Skeletal muscle tissue (tissue), 4 donors: ENCODE results near the gene WDR70. TPM values are rescaled to one million over a fixed set of nuclear protein-coding genes. Genes with fewer than 3 reads are reported as not detected.
"Not testable (repeated sequence)": the region's sequence is repeated elsewhere in the genome, so short reads cannot be mapped to it uniquely, and the experiment has no call there.

Experiments
- H3K27ac ChIP-seq: one replicate; pipeline ENCODE4 v1.7.0; 2013; ENCODE audit warnings: mild to moderate bottlenecking, low read depth, low read length, inconsistent platforms
- H3K27me3 ChIP-seq, 3 donors: one replicate each; pipeline ENCODE4 v1.7.0; 2013; ENCODE audit warnings: low read length in 3 of 3; ENCODE audit not compliant: control insufficient read depth in 3 of 3, insufficient read depth in 3 of 3
- H3K36me3 ChIP-seq, 3 donors: one replicate each; pipeline ENCODE4 v1.7.0; 2013; ENCODE audit warnings: low read length in 3 of 3; ENCODE audit not compliant: control insufficient read depth in 3 of 3, insufficient read depth in 3 of 3
- H3K4me1 ChIP-seq, 3 donors: one replicate each; pipeline ENCODE4 v1.7.0; 2013; ENCODE audit warnings: low read length in 3 of 3, mild to moderate bottlenecking in 3 of 3; ENCODE audit not compliant: control insufficient read depth in 3 of 3, insufficient read depth in 3 of 3
- H3K4me3 ChIP-seq, 3 donors: one replicate each; pipeline ENCODE4 v1.7.0; 2013; ENCODE audit warnings: low read length in 3 of 3
- H3K9ac ChIP-seq, 3 donors: one replicate each; pipeline ENCODE4 v1.7.0; 2013; ENCODE audit warnings: low read length in 3 of 3, mild to moderate bottlenecking in 3 of 3, moderate library complexity in 2 of 3, low read depth in 1 of 3
- H3K9me3 ChIP-seq, 3 donors: one replicate each; pipeline ENCODE4 v1.7.0; 2013; ENCODE audit warnings: low read length in 3 of 3; ENCODE audit not compliant: control insufficient read depth in 3 of 3
- total RNA-seq: library from RNA; depleted of rRNA; stranded (reverse); fragments of >200 nt; gene quantifications from one replicate; pipeline ENCODE4 v1.2.3, GENCODE V29; 2014
- donor health status: Osteomylitis.

Gene WDR70
- total RNA-seq, 1 donor from 2014 or later, result 23.0 TPM

DNA sequence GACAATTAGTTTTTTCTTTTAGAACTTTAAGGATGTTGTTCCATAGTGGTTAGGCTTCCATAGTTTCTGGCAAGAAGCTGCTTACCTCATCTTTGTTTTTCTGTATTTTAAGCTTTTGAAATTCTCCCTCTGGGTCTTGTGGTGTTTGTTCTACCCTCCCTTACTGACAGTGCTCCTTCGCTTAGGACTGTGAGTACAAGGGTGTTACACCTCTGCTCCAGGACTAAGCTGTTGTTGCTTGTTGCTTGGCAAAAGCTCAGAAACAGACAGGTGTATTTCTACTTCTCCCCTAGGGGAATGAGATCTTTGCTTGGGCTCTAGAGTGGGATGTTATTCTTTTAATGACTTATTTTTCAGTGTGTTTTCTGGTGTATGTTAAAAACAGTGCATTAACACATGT lies 225.2 kb downstream of the WDR70 start:
- peaks cover 0 to 4% (median 2%) of the 10 kb centered on the region in 3 donors for H3K4me1 ChIP-seq
- H3K27ac ChIP-seq, result no peak overlapping the region
- H3K4me3 ChIP-seq, result no peak overlapping the region
- no peaks in the 10 kb centered on the region for H3K9me3 ChIP-seq
- no peaks in the 10 kb centered on the region for H3K27me3 ChIP-seq
- H3K9ac ChIP-seq, result no peak overlapping the region
- peaks cover 0 to 2% (median 0%) of the 10 kb centered on the region in 3 donors for H3K36me3 ChIP-seq

DNA sequence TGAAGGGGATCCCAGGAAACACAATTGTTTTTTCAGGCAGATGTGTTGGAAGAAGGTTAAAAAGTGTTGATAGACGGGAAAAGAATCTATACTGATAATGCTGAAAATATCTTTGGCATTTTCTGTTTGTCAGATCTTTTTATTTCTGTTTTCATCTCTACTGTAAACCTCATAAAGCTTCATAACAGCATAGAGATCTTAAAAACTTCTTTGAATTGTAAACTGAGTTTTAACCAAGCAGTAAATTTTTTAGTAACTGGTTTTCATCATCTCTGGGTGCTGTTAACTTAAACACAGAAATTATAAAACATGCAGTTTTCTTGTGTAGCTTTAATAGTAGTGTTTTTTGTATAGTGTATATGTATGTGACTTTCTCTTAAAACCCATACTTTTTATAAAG lies 227.0 kb downstream of the WDR70 start:
- Histone ChIP-seq H3K4me1 (peaks cover 0 to 4% (median 2%) of the 10 kb centered on the region in 3 donors), H3K27ac (no peak overlapping the region), H3K27me3 (no peaks in the 10 kb centered on the region), H3K9me3 (no peaks in the 10 kb centered on the region), H3K36me3 (peaks cover 0 to 2% (median 0%) of the 10 kb centered on the region in 3 donors), H3K9ac (no peak overlapping the region), H3K4me3 (no peak overlapping the region)

DNA sequence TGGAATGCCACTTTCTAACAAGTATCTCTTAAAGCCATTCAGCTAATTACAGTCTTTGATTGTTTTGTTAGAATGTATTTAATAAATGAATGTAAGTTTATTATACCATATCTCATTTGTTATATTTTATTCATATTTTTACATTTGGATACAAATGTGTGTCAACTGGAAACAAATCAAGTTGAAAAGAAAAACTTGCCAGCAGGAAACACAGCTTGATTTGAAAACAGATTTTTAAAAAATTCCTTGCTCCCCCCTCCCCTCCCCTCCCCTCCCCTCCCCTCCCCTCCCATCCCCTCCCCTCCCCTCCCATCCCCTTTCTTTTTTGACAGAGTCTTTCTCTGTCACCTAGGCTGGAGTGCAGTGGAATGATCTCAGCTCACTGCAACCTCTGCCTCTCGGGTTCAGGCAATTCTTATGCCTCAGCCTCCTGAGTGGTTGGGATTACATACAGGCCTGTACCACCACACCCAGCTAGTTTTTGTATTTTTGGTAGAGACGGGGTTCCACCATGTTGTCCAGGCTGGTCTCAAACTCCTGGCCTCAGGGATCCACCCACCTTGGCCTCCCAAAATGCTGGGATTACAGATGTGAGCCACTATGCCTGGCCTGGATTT lies 227.6 kb downstream of the WDR70 start:
- Histone ChIP-seq H3K27me3 (no peaks in the 10 kb centered on the region), H3K36me3 (peaks cover 0 to 2% (median 0%) of the 10 kb centered on the region in 3 donors), H3K4me1 (peaks cover 0 to 4% (median 2%) of the 10 kb centered on the region in 3 donors), H3K4me3 (no peak overlapping the region), H3K27ac (no peak overlapping the region), H3K9me3 (no peaks in the 10 kb centered on the region), H3K9ac (no peak overlapping the region)

DNA sequence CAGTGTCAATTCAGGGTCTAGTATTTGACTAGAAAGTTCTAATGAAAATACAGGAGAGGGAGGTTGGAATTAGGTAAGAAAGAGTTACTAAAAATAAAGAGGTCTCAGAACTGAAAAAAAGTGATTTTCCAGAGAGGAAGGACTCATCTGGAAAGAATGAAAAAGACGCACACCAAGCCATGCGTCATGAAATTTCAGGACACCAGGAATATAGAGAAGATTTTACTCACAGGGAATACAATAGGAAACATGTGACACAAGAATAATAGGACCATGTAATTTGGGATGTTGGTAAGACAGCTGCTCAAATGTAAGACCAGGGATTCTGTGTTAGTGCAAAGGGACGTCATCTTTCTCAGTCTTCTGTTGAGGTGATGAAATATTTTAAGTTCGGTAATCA lies 236.1 kb downstream of the WDR70 start:
- Histone ChIP-seq H3K36me3 (peaks cover 0 to 3% (median 0%) of the 10 kb centered on the region in 3 donors), H3K9ac (no peak overlapping the region), H3K27me3 (no peaks in the 10 kb centered on the region), H3K27ac (no peak overlapping the region), H3K9me3 (no peaks in the 10 kb centered on the region), H3K4me1 (peaks cover 0 to 4% (median 4%) of the 10 kb centered on the region in 3 donors), H3K4me3 (no peak overlapping the region)

DNA sequence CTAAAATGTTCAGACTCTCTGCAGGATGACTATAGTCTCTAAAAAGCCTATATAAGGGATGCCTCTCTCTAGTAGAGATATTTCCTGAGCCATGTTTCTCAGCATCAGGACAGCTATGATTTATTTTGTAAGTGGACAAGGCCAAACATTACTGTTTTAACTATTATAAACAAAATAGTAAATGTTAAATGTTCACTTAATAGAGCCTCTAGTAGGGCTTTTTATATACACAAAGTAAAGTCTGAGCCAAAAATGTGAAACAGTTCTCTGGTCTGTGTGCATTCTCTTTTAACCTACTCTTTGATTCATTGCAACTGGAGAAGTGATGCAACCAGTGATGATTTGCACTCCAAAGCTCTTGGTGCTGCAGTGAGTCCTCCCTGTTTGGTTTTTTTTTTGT lies 240.2 kb downstream of the WDR70 start:
- H3K9me3 ChIP-seq, result no peaks in the 10 kb centered on the region
- H3K4me3 ChIP-seq, result no peak overlapping the region
- no peaks in the 10 kb centered on the region for H3K27me3 ChIP-seq
- H3K36me3 ChIP-seq, result peaks cover 0 to 3% (median 0%) of the 10 kb centered on the region in 3 donors
- H3K4me1 ChIP-seq, result no peaks in the 10 kb centered on the region
- H3K9ac ChIP-seq, result no peak overlapping the region
- no peak overlapping the region for H3K27ac ChIP-seq

DNA sequence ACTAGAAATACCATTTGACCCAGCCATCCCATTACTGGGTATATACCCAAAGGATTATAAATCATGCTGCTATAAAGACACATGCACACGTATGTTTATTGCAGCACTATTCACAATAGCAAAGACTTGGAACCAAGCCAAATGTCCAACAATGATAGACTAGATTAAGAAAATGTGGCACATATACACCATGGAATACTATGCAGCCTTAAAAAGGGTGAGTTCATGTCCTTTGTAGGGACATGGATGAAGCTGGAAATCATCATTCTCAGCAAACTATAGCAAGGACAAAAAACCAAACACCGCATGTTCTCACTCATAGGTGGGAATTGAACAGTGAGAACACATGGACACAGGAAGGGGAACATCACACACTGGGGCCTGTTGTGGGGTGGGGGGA lies 243.2 kb downstream of the WDR70 start:
- not testable (repeated sequence) for H3K9me3 ChIP-seq, H3K4me3 ChIP-seq, H3K9ac ChIP-seq, H3K36me3 ChIP-seq, H3K27me3 ChIP-seq, H3K4me1 ChIP-seq, H3K27ac ChIP-seq

DNA sequence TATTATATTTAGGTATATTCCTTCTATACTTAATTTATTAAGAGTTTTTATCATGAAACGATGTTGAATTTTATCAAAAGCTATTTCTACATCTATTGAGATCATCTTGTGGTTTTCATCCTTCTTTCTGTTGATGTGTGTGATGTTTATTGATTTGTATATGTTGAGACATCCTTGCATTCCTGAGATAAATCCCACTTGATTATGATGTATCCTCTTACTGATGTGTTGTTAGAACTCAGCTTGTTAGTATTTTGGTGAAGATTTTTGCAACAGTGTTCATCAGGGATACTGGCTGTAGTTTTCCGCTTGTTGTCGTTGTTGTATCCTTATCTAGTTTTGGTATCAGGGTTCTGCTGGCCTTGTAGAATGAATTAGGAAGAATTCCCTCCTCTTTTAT lies 247.1 kb downstream of the WDR70 start:
- no peaks in the 10 kb centered on the region for H3K4me1 ChIP-seq
- peaks cover 0 to 2% (median 0%) of the 10 kb centered on the region in 3 donors for H3K36me3 ChIP-seq
- H3K4me3 ChIP-seq, result no peak overlapping the region
- no peak overlapping the region for H3K9ac ChIP-seq
- H3K9me3 ChIP-seq, result no peaks in the 10 kb centered on the region
- no peaks in the 10 kb centered on the region for H3K27me3 ChIP-seq
- no peak overlapping the region for H3K27ac ChIP-seq

DNA sequence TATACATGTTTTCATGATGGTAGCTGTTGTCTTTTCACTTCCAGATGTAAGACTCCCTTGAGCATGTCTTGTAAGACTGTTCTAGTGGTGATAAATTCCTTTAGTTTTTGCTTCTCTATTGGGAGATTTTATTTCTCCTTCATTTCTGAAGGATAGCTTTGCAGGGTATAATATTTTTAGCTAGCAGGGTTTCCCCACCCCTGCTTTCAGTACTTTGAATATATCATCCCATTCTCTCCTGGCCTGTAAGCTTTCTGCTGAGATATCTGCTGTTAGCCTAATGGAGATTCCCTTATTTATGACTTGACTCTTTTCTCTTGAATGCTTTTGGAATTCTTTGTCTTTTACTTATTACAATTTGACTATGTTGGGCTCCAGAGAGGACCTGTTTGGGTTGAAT lies 249.8 kb downstream of the WDR70 start:
- H3K9ac ChIP-seq, result no peak overlapping the region
- H3K4me1 ChIP-seq, result no peaks in the 10 kb centered on the region
- no peak overlapping the region for H3K27ac ChIP-seq
- peaks cover 0 to 2% (median 0%) of the 10 kb centered on the region in 3 donors for H3K36me3 ChIP-seq
- no peaks in the 10 kb centered on the region for H3K27me3 ChIP-seq
- no peak overlapping the region for H3K4me3 ChIP-seq
- H3K9me3 ChIP-seq, result no peaks in the 10 kb centered on the region

DNA sequence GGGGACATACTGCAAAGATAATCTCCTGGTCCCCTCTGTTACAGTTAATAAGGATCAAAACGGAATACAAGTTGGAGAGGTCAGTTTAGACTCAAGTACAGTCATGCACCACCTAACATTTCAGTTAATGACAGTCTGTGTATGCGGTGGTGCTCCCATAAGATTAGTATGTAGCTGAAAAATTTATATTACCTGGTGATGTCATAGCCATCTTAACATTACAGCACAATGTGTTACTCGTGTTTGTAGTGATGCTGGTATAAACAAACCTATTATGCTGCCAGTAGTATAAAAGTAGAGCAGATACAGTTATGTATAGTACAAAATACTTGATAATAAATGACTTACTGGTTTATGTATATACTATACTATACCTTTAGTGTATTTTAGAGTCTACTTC lies 252.8 kb downstream of the WDR70 start:
- H3K4me1 ChIP-seq, result no peaks in the 10 kb centered on the region
- no peak overlapping the region for H3K4me3 ChIP-seq
- H3K27ac ChIP-seq, result no peak overlapping the region
- peaks cover 0 to 2% (median 0%) of the 10 kb centered on the region in 3 donors for H3K36me3 ChIP-seq
- no peaks in the 10 kb centered on the region for H3K27me3 ChIP-seq
- no peak overlapping the region for H3K9ac ChIP-seq
- no peaks in the 10 kb centered on the region for H3K9me3 ChIP-seq

DNA sequence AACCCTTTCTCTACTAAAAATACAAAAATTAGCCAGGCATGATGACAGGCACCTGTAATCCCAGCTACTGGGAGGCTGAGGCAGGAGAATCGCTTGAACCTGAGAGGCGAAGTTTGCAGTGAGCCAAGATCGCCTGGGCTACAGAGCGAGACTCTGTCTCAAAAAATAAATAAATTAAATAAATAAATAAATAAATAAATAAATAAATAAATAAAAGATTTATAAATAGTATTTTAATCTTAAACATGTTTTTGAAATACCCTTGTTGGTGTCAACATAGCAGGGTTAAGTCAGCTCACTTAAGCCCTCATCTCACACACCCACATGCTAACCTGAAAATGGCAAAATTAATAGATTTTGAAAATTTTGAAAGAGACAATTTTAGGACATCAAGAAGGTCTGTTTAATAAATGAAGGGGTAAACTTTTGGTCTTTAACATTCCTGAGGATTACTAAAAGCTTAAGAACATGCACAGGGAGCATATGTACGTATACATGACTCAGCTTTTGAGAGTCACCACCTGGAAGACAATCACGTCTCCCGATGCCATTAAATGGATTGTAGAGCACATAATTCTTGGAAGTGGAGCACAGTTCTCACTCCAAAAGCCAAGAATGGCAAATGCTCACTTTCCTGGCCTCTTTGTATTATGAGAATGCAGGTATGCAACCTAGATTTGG lies 258.2 kb downstream of the WDR70 start:
- Histone ChIP-seq H3K4me1 (peaks cover 4 to 6% (median 5%) of the 10 kb centered on the region in 3 donors), H3K27ac (peak overlapping the region; percentile 5), H3K36me3 (no peaks in the 10 kb centered on the region), H3K9me3 (no peaks in the 10 kb centered on the region), H3K9ac (no peak overlapping the region), H3K4me3 (no peak overlapping the region), H3K27me3 (no peaks in the 10 kb centered on the region)
